HepG2 (cell line): Measurements from ENCODE around the gene CARMIL3. TPM values are rescaled to one million over a fixed set of nuclear protein-coding genes. Genes with fewer than 3 reads are reported as not detected.

ENCODE experiments used
- BHLHE40 ChIP-seq: IDR thresholded peaks from 2 replicates; pipeline ENCODE4 v1.6.1; 2011; ENCODE audit warnings: low read length, improper control_type of control experiment
- CEBPB ChIP-seq: IDR thresholded peaks from 2 replicates; pipeline ENCODE4 v1.6.1; 2011; ENCODE audit warnings: low read depth, low read length, improper control_type of control experiment, borderline replicate concordance
- DMAP1 ChIP-seq: IDR thresholded peaks from 2 replicates; pipeline ENCODE4 v1.6.1; 2016
- E2F2 ChIP-seq: sonication (generic); formaldehyde crosslinking; IDR thresholded peaks from 2 replicates; pipeline ENCODE4 v1.4.0; 2020; ENCODE audit warnings: missing genetic modification reagents, borderline replicate concordance
- HDAC1 ChIP-seq: sonication (generic); formaldehyde crosslinking; IDR thresholded peaks from 2 replicates; pipeline ENCODE4 v1.5.1; 2020; ENCODE audit warnings: mild to moderate bottlenecking, missing genetic modification reagents
- HINFP ChIP-seq: sonication (generic); formaldehyde crosslinking; IDR thresholded peaks from 2 replicates; pipeline ENCODE4 v1.4.0; 2020; ENCODE audit warnings: low read depth, mild to moderate bottlenecking, missing genetic modification reagents
- KDM3A ChIP-seq: IDR thresholded peaks from 2 replicates; pipeline ENCODE4 v1.6.1; 2018; ENCODE audit warnings: low read depth, missing compliant biosample characterization
- KMT2B ChIP-seq: IDR thresholded peaks from 2 replicates; pipeline ENCODE4 v1.6.1; 2016; ENCODE audit warnings: missing genetic modification reagents, missing compliant biosample characterization
- PAXIP1 ChIP-seq: sonication (generic); formaldehyde crosslinking; conservative IDR thresholded peaks from 2 replicates; pipeline ENCODE4 v1.4.0; 2020; ENCODE audit warnings: mild to moderate bottlenecking, missing genetic modification reagents, moderate library complexity
- YEATS2 ChIP-seq: sonication (generic); formaldehyde crosslinking; IDR thresholded peaks from 2 replicates; pipeline ENCODE4 v1.4.0; 2020; ENCODE audit warnings: missing genetic modification reagents, borderline replicate concordance
- ZNF501 ChIP-seq: sonication (generic); formaldehyde crosslinking; IDR thresholded peaks from 2 replicates; pipeline ENCODE4 v1.5.1; 2020; ENCODE audit warnings: mild to moderate bottlenecking, moderate library complexity, missing genetic modification reagents
- ZNF546 ChIP-seq: sonication (generic); formaldehyde crosslinking; conservative IDR thresholded peaks from 2 replicates; pipeline ENCODE4 v1.8.1; 2023; ENCODE audit warnings: mild to moderate bottlenecking, missing genetic modification reagents
- ZNF615 ChIP-seq: sonication (generic); formaldehyde crosslinking; IDR thresholded peaks from 2 replicates; pipeline ENCODE4 v1.5.0; 2020; ENCODE audit warnings: mild to moderate bottlenecking, missing genetic modification reagents, borderline replicate concordance
- polyA plus RNA-seq, 8 experiments: library from polyadenylated mRNA; depleted of rRNA in 3 of 8; stranded (reverse) in 7 of 8; unstranded in 1 of 8; fragments of >200 nt; fragmentation: Illumina TruSeq in 4 of 8; extraction: Trizol in 4 of 8; gene quantifications; 2 replicates each; pipeline versions ENCODE4 v1.2.1 to v1.2.3, GENCODE V29; 2011 to 2016; ENCODE audit warnings: low read depth in 4 of 8, missing spikeins in 1 of 8, mixed read lengths in 1 of 8; ENCODE audit not compliant: insufficient read depth in 1 of 8
- total RNA-seq, 5 experiments: library from RNA; depleted of rRNA; stranded (reverse); fragments of >200 nt; fragmentation: Illumina TruSeq; extraction: Trizol; gene quantifications; 2 replicates each; pipeline ENCODE4 v1.2.3, GENCODE V29; 2016; ENCODE audit warnings: low read depth in 1 of 5
- TF ChIP-seq, protein P1 (sequence below): sonication (generic); formaldehyde crosslinking; IDR thresholded peaks from 2 replicates; pipeline ENCODE4 v1.5.0; 2020; ENCODE audit warnings: mild to moderate bottlenecking, missing genetic modification reagents, moderate library complexity
- TF ChIP-seq, protein P2 (sequence below): sonication (generic); formaldehyde crosslinking; conservative IDR thresholded peaks from 2 replicates; pipeline ENCODE4 v1.5.0; 2020; ENCODE audit warnings: missing genetic modification reagents

Gene CARMIL3
- total and polyA plus RNA-seq, 2 of the 13 experiments (the other 11 are each of a cell fraction or from before 2014, with no cell fraction given): 0.27 to 0.55 TPM

GRCh38 chr14:24093901-24094840, 42.4 kb downstream of the CARMIL3 start, which contains the start of gene PCK2 (continued):
- TF ChIP-seq, protein P1, sequence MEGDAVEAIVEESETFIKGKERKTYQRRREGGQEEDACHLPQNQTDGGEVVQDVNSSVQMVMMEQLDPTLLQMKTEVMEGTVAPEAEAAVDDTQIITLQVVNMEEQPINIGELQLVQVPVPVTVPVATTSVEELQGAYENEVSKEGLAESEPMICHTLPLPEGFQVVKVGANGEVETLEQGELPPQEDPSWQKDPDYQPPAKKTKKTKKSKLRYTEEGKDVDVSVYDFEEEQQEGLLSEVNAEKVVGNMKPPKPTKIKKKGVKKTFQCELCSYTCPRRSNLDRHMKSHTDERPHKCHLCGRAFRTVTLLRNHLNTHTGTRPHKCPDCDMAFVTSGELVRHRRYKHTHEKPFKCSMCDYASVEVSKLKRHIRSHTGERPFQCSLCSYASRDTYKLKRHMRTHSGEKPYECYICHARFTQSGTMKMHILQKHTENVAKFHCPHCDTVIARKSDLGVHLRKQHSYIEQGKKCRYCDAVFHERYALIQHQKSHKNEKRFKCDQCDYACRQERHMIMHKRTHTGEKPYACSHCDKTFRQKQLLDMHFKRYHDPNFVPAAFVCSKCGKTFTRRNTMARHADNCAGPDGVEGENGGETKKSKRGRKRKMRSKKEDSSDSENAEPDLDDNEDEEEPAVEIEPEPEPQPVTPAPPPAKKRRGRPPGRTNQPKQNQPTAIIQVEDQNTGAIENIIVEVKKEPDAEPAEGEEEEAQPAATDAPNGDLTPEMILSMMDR: peak; percentile 66
- TF ChIP-seq DMAP1 (CRISPR knock-in tag): peak; percentile 96
- TF ChIP-seq HINFP (CRISPR knock-in tag): peak; percentile 90; the same call in 1 of the 2 replicates
- TF ChIP-seq E2F2 (CRISPR knock-in tag): peak; percentile 81; the same call in 1 of the 2 replicates
- TF ChIP-seq, protein P2, sequence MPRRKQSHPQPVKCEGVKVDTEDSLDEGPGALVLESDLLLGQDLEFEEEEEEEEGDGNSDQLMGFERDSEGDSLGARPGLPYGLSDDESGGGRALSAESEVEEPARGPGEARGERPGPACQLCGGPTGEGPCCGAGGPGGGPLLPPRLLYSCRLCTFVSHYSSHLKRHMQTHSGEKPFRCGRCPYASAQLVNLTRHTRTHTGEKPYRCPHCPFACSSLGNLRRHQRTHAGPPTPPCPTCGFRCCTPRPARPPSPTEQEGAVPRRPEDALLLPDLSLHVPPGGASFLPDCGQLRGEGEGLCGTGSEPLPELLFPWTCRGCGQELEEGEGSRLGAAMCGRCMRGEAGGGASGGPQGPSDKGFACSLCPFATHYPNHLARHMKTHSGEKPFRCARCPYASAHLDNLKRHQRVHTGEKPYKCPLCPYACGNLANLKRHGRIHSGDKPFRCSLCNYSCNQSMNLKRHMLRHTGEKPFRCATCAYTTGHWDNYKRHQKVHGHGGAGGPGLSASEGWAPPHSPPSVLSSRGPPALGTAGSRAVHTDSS: peak; percentile 99; the same call in 1 of the 2 replicates
- no peak for TF ChIP-seq ZNF615 (CRISPR knock-in tag)
- no peak for TF ChIP-seq HDAC1 (CRISPR knock-in tag)
- TF ChIP-seq KDM3A (CRISPR knock-in tag): peak; percentile 99
- peak; percentile 87 for TF ChIP-seq YEATS2 (CRISPR knock-in tag)
- TF ChIP-seq CEBPB: peak; percentile 92
- TF ChIP-seq BHLHE40: no peak; the same call in 1 of the 2 replicates
- TF ChIP-seq ZNF501 (CRISPR knock-in tag): no peak
- TF ChIP-seq ZNF546 (CRISPR knock-in tag): peak; percentile 99
- peak; percentile 96 for TF ChIP-seq PAXIP1 (CRISPR knock-in tag)
- TF ChIP-seq KMT2B (CRISPR knock-in tag): peak; percentile 84
